IPS-15b (cell line): ENCODE measurements around the gene NRXN3.

Source experiments
- H3K27me3 ChIP-seq: one replicate; pipeline ENCODE4 v1.6.1; 2013; ENCODE audit warnings: low read length; ENCODE audit not compliant: control insufficient read depth, insufficient read depth
- H3K36me3 ChIP-seq: one replicate; pipeline ENCODE4 v1.6.1; 2013; ENCODE audit warnings: low read length; ENCODE audit not compliant: control insufficient read depth, insufficient read depth
- H3K4me1 ChIP-seq: one replicate; pipeline ENCODE4 v1.6.1; 2013; ENCODE audit warnings: mild to moderate bottlenecking, low read length; ENCODE audit not compliant: control insufficient read depth, insufficient read depth
- H3K4me3 ChIP-seq: one replicate; pipeline ENCODE4 v1.5.1; 2013; ENCODE audit warnings: low read depth, low read length
- H3K9ac ChIP-seq: one replicate; pipeline ENCODE4 v1.6.1; 2013; ENCODE audit warnings: low read depth, mild to moderate bottlenecking, low read length
- H3K9me3 ChIP-seq: one replicate; pipeline ENCODE4 v1.6.1; 2013; ENCODE audit warnings: mild to moderate bottlenecking, low read length; ENCODE audit not compliant: control insufficient read depth, insufficient read depth

Gene NRXN3

DNA sequence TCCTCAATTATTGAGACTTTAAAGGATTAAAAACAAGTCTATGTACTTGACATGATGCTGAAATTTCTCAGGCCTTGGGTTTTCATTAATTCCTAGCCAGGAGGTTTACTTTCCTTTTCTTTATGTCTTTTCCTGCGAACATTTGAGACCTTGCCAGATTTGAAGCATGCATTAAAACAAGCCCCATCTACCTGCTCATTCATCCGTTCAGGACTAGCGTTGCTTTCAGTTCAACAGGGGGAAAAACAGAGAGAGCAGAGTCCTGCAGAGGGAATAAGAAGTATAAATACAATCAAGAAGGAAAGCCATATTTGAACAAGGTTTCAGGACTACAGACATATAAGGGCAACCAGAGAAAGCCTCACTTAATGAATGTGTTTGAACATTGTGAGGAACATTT lies 1498.8 kb downstream of the NRXN3 start:
- Histone ChIP-seq H3K9me3 (no peaks in the 10 kb centered on the region), H3K4me3 (no peak overlapping the region), H3K9ac (no peak overlapping the region), H3K36me3 (no peaks in the 10 kb centered on the region), H3K4me1 (no peaks in the 10 kb centered on the region), H3K27me3 (no peaks in the 10 kb centered on the region)

DNA sequence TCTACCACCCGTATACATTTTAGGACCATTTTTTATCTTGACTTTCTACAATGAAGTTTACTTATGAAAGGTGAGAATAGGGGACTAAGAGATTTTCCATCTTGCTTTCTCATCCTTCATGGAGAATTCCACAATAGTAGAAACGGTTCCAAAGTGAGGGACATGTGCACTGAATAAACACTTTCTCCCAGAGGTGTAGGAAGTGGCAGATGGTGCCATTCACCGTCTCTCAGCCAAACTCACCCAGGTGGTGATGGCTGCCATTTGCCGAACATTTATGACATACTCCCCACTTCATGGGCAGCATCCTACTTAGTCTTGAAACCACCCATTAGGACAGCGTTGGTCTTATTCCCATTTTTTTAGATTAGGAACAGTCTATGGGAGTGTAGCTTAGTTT lies 1500.6 kb downstream of the NRXN3 start:
- Histone ChIP-seq H3K27me3 (no peaks in the 10 kb centered on the region), H3K36me3 (no peaks in the 10 kb centered on the region), H3K4me3 (no peak overlapping the region), H3K9me3 (no peaks in the 10 kb centered on the region), H3K9ac (no peak overlapping the region), H3K4me1 (no peaks in the 10 kb centered on the region)

DNA sequence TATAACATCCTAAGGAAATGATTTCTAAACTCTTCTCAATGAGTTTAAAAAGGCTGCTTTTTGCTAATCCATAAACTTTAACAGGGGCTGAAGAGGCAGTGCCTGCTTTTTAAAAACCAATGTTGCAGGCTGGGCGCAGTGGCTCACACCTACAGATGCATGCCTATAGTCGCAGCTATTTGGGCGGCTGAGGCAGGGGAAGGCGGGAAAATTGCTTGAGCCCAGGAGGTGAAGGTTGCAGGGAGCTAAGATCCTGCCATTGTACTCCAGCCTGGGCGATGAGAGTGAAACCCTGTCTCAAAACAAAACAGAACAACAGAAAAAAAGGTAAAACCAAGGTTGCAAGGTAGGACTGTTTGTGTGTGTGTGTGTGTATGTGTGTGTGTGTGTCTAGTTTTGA lies 1509.9 kb downstream of the NRXN3 start:
- Histone ChIP-seq H3K27me3 (no peaks in the 10 kb centered on the region), H3K9me3 (no peaks in the 10 kb centered on the region), H3K4me1 (no peaks in the 10 kb centered on the region), H3K36me3 (no peaks in the 10 kb centered on the region), H3K9ac (no peak overlapping the region), H3K4me3 (no peak overlapping the region)

DNA sequence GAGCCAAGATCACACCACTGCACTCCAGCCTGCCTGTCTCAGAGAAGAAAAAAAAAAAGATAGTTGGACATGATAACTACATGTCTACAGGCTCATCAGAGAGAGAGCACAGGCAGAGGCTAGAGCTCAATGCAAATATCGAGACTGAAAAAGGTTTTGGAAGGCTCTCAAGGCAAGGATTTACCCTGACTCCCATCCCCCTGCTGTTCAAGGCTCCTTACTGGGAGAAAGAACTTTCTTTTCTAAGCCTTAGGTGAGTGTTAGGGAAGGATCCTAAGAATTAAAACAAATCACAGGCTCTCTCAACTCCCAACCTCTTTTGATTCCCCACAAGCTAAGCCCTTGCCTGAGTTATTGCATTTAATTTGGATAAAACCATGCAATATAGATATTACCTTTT lies 1516.0 kb downstream of the NRXN3 start:
- no peaks in the 10 kb centered on the region for H3K27me3 ChIP-seq
- H3K4me3 ChIP-seq: no peak overlapping the region
- no peaks in the 10 kb centered on the region for H3K4me1 ChIP-seq
- H3K9ac ChIP-seq: no peak overlapping the region
- no peaks in the 10 kb centered on the region for H3K36me3 ChIP-seq
- H3K9me3 ChIP-seq: no peaks in the 10 kb centered on the region

DNA sequence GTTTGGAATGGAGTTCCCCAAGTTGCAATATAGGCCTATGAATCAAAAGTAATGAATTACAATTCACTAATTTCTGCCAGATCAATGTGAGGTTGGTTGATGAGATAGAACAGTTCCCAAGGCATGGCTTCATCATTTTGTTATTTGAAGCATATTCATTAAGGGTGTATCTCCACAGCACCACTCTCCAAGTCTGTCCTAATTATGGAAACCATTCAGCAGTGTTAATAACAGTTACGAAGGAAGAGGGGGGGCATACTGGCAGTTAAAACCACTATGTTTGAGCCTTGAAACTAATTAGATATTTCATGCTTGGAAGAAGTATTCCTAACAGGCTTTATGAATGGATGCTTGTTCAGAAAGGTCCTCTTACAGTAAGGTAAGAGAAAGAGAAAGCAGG lies 1520.8 kb downstream of the NRXN3 start:
- no peaks in the 10 kb centered on the region for H3K4me1 ChIP-seq
- no peaks in the 10 kb centered on the region for H3K9me3 ChIP-seq
- H3K36me3 ChIP-seq: no peaks in the 10 kb centered on the region
- no peak overlapping the region for H3K9ac ChIP-seq
- no peaks in the 10 kb centered on the region for H3K27me3 ChIP-seq
- H3K4me3 ChIP-seq: no peak overlapping the region

DNA sequence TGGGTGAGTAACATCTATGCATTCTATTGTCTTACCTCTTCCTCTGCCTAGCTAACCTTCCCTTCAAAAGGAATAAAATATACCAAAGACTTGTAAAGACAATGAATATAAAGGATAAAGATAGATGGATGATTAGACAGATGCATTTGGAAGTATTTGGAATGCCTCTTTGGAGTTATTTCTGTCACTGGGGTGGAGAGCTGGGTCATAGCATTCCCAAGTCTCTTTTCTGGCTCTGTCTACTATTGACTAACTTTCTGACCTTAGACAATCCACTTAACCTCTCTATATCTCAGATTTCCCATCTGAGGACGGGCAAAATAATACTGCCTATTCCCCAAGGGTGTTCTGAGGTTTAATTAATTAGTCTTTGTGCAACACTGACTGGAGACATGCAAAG lies 1523.8 kb downstream of the NRXN3 start:
- Histone ChIP-seq H3K27me3 (no peaks in the 10 kb centered on the region), H3K4me3 (no peak overlapping the region), H3K36me3 (no peaks in the 10 kb centered on the region), H3K9ac (no peak overlapping the region), H3K4me1 (no peaks in the 10 kb centered on the region), H3K9me3 (no peaks in the 10 kb centered on the region)

DNA sequence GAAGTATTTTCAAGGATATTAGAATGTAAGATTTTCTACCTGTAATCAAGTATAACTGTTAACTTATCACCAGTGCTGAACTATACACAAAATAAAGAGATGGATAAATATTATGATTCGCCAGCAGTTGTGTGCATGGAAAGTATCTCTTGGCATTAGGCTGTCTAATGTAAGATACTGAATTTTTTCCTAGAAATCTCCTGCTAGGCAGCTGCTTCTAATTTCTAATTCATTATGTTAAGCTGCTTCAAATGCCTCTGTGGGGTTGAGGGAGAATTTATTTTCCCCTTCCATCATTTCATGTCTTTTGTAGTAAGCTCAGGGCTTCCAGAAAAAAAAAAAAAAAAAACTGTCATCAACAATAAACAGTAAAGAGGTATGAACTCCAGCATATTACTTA lies 1525.1 kb downstream of the NRXN3 start:
- H3K36me3 ChIP-seq: no peaks in the 10 kb centered on the region
- H3K9me3 ChIP-seq: no peaks in the 10 kb centered on the region
- H3K9ac ChIP-seq: no peak overlapping the region
- H3K27me3 ChIP-seq: no peaks in the 10 kb centered on the region
- no peaks in the 10 kb centered on the region for H3K4me1 ChIP-seq
- H3K4me3 ChIP-seq: no peak overlapping the region

DNA sequence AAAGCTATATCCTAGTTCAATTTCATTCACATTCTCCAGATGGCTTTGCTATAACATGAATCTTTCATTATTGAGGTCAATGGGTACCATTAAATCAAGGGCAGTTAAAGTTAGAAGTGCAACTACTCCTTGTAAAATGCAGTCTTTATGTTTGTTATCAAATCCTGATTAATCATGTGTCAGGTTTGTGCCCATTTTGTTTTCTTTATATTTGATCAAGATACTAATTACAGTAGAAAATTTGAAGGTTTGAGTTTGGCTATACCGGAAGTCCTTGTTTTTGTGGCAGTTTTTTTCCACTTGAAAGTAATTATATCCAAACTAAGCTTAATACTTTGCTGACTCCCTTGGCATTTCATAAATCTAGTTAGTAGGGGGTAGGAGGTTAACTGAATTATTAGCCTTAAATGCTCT lies 1528.1 kb downstream of the NRXN3 start:
- Histone ChIP-seq H3K4me1 (no peaks in the 10 kb centered on the region), H3K36me3 (no peaks in the 10 kb centered on the region), H3K27me3 (no peaks in the 10 kb centered on the region), H3K4me3 (no peak overlapping the region), H3K9me3 (no peaks in the 10 kb centered on the region), H3K9ac (no peak overlapping the region)

DNA sequence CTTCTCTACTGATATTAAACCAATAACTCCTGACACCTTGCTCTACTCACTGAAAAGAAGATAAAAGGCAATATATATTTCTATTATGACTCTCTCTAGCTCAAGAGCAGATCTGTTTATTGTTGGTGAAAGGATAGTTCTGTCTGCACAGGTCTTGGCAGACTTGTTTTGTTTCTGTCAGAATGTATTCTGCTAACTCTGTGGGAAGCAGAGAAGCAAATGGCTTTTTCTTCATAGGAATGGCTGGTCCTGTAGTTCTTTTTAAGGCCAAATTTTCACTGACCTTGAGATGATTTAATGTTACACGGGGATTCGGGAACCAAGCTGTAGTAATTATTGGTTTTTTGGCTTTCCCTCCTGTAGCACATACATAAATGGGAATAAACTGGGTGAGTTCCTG lies 1529.0 kb downstream of the NRXN3 start:
- H3K4me1 ChIP-seq: no peaks in the 10 kb centered on the region
- no peak overlapping the region for H3K9ac ChIP-seq
- no peak overlapping the region for H3K4me3 ChIP-seq
- H3K36me3 ChIP-seq: no peaks in the 10 kb centered on the region
- no peaks in the 10 kb centered on the region for H3K27me3 ChIP-seq
- no peaks in the 10 kb centered on the region for H3K9me3 ChIP-seq

DNA sequence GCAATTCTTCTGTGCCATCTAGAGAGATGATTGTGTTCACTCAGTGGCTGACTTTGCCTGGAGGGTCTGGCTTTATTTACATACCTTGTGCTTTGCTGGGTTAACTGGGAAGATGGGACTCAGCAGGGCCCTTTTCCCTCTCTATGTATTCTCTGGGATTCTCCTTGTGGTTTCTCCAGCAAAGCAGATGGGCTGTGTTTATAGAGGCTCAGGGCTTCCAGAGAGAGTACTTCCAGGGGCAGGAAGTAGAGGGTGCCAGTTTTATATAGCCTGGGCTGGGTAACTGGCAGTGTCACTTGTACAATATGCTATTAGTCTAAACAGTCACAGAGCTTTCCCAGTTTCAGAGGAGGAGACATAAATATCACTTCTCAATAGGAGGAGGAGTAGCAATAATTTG lies 1531.2 kb downstream of the NRXN3 start:
- Histone ChIP-seq H3K9ac (no peak overlapping the region), H3K9me3 (no peaks in the 10 kb centered on the region), H3K4me1 (no peaks in the 10 kb centered on the region), H3K36me3 (no peaks in the 10 kb centered on the region), H3K27me3 (no peaks in the 10 kb centered on the region), H3K4me3 (no peak overlapping the region)

DNA sequence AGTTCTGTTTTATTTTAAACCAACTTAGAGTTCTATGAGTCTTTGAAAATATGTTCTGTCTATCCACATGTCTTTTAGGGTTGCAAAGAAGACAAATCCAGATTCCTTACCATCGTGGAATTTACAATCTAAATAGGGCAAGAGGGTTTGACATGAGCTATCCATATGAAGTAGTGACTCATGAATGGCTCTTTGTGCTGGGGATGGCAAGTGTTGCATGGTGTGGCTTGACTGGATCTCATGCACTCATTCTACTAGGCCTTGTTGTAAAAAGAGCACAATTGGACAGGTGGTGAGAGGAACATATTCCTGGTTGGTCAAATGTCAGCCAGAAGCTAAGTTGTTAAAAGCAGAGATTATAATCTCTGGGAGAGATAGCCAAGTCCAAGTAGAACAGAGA lies 1532.0 kb downstream of the NRXN3 start:
- Histone ChIP-seq H3K9ac (no peak overlapping the region), H3K4me1 (no peaks in the 10 kb centered on the region), H3K4me3 (no peak overlapping the region), H3K9me3 (no peaks in the 10 kb centered on the region), H3K27me3 (no peaks in the 10 kb centered on the region), H3K36me3 (no peaks in the 10 kb centered on the region)

DNA sequence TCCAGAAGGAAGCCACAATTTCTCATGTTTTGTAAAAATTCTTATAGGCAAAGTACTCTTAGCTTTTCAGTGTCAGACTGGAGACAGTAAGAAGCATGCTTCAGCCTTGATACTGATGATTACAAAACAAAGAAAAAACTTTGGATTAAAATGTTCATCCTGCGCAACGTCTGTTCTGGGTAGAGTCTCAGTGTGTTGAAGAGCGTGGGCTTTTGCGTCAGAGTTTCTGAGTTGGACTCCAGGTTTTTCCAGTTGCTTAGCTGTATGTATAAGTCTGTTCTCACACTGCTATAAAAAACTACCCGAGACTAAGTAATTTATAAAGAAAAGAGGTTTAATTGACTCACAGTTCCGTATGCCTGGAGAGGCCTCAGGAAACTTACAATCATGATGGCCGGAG lies 1533.0 kb downstream of the NRXN3 start:
- no peaks in the 10 kb centered on the region for H3K27me3 ChIP-seq
- H3K36me3 ChIP-seq: no peaks in the 10 kb centered on the region
- no peaks in the 10 kb centered on the region for H3K9me3 ChIP-seq
- no peak overlapping the region for H3K4me3 ChIP-seq
- H3K9ac ChIP-seq: no peak overlapping the region
- no peaks in the 10 kb centered on the region for H3K4me1 ChIP-seq
